Astrocyte of the cerebellum (primary cell): ENCODE measurements around the gene ASPG.

Experiments
- DNase-seq: peaks from one replicate; pipeline ENCODE4 v3.0.0-alpha.2; 2011; ENCODE audit warnings: low read depth
- H3K4me3 ChIP-seq: 2 replicates; pipeline ENCODE4 v1.5.1; 2011; ENCODE audit warnings: mild to moderate bottlenecking, low read depth, low read length, moderate library complexity
- CTCF ChIP-seq: IDR thresholded peaks from 2 replicates; pipeline ENCODE4 v1.5.1; 2012; ENCODE audit warnings: low read length, low read depth, moderate library complexity, mild to moderate bottlenecking; ENCODE audit errors: missing control alignments
- in situ Hi-C: cut with HindIII; loops from 2 replicates; pipeline ENCODE4 v1.10.0; 2017; ENCODE audit warnings: low sequenced_read_pairs

The ASPG gene

GRCh38 chr14:104142946-104143470, 57.5 kb downstream of the ASPG start:
- no peak overlapping the region for H3K4me3 ChIP-seq
- in situ Hi-C loops: loop anchor here (10.0 kb wide), 1 partner anchor 452 kb away; no protein-coding TSS in a partner anchor
- no peak for DNase-seq
- TF ChIP-seq CTCF: no peak

GRCh38 chr14:104143521-104144452, 58.3 kb downstream of the ASPG start:
- H3K4me3 ChIP-seq: no peak overlapping the region
- in situ Hi-C loops: loop anchor here (10.0 kb wide), 1 partner anchor 451 kb away; no protein-coding TSS in a partner anchor

GRCh38 chr14:104144453-104144790, 58.9 kb downstream of the ASPG start:
- in situ Hi-C loops: loop anchor here (10.0 kb wide), 1 partner anchor 450 kb away; no protein-coding TSS in a partner anchor
- H3K4me3 ChIP-seq: no peak overlapping the region
- no peak for TF ChIP-seq CTCF
- DNase-seq: no peak

More at GRCh38 chr14:104143521-104144452, 58.3 kb downstream of the ASPG start:
- no peak for DNase-seq
- TF ChIP-seq CTCF: no peak

- in situ Hi-C loops: loop anchor here (10.0 kb wide), 1 partner anchor 450 kb away; no protein-coding TSS in a partner anchor
- TF ChIP-seq CTCF: no peak
- no peak for DNase-seq
- no peak overlapping the region for H3K4me3 ChIP-seq
These were observed 59.7 kb downstream of the ASPG start for GRCh38 chr14:104144911-104145825.

- no peak for DNase-seq
- TF ChIP-seq CTCF: no peak
- in situ Hi-C loops: loop anchor here (10.0 kb wide), 1 partner anchor 449 kb away; no protein-coding TSS in a partner anchor
- no peak overlapping the region for H3K4me3 ChIP-seq
These were observed 60.5 kb downstream of the ASPG start for GRCh38 chr14:104145826-104146601.
